HFF-Myc (cell line): ENCODE measurements around the gene DUS2.

Experiments used
- DNase-seq: peaks from one replicate; pipeline ENCODE4 v3.0.0-alpha.2; 2011; ENCODE audit warnings: low read depth; ENCODE audit errors: extremely low read depth
- H3K4me3 ChIP-seq: replicated peaks from 2 replicates; pipeline ENCODE4 v1.5.1; 2011; ENCODE audit warnings: low read depth, mild to moderate bottlenecking, control low read depth, low read length
- TF ChIP-seq, protein P1 (sequence below): IDR thresholded peaks from 2 replicates; pipeline ENCODE4 v1.5.1; 2012; ENCODE audit warnings: mild to moderate bottlenecking, low read depth, low read length, control low read depth; ENCODE audit errors: missing control alignments

DUS2 gene

GRCh38 chr16:67982011-67982696 lies 40.9 kb upstream of the DUS2 start:
- H3K4me3 ChIP-seq: no peak overlapping the region
- no peak for DNase-seq
- TF ChIP-seq, protein P1, sequence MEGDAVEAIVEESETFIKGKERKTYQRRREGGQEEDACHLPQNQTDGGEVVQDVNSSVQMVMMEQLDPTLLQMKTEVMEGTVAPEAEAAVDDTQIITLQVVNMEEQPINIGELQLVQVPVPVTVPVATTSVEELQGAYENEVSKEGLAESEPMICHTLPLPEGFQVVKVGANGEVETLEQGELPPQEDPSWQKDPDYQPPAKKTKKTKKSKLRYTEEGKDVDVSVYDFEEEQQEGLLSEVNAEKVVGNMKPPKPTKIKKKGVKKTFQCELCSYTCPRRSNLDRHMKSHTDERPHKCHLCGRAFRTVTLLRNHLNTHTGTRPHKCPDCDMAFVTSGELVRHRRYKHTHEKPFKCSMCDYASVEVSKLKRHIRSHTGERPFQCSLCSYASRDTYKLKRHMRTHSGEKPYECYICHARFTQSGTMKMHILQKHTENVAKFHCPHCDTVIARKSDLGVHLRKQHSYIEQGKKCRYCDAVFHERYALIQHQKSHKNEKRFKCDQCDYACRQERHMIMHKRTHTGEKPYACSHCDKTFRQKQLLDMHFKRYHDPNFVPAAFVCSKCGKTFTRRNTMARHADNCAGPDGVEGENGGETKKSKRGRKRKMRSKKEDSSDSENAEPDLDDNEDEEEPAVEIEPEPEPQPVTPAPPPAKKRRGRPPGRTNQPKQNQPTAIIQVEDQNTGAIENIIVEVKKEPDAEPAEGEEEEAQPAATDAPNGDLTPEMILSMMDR: no peak

- TF ChIP-seq, protein P1: no peak
- no peak overlapping the region for H3K4me3 ChIP-seq
- no peak for DNase-seq
Measured at GRCh38 chr16:67986949-67987348, 36.1 kb upstream of the DUS2 start.

GRCh38 chr16:67987460-67988160 lies 35.5 kb upstream of the DUS2 start:
- DNase-seq: no peak
- no peak overlapping the region for H3K4me3 ChIP-seq
- TF ChIP-seq, protein P1: no peak

GRCh38 chr16:67988675-67989074 lies 34.4 kb upstream of the DUS2 start:
- no peak overlapping the region for H3K4me3 ChIP-seq
- TF ChIP-seq, protein P1: no peak
- DNase-seq: no peak

DNA sequence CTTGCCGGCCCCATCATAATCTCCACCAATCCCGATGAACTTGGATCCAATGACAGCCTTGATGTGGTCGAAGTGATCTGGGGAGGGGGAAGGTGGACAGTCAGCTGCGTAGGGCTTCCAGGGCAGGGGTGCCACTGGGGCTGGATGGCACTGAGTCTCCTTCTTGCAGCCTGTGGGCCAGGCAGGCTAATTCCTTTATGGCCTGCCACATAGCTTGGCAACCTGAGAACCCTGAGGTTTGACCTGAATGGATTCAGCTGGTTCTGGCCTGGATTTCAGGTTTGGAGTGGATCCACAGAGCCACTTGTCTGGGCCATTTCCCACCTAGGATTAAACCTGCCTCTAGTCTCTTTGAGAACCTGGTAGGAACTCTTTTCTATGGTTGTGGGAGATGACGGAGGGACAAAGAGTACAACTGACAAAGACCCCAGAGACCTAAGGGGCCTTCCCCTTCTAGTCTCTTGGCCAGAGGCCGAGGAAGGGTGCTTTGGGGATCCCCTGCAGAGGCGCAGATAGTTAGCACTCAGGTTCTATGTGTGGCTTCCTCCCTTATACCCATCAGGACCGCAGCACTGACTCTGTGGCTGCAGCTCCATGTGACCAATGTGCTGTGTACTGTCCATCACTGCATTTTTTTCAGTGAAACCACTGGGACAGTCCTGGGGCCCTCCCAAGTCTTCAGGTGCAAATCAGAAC lies 33.6 kb upstream of the DUS2 start:
- TF ChIP-seq, protein P1: no peak
- no peak for DNase-seq
- no peak overlapping the region for H3K4me3 ChIP-seq

DNA sequence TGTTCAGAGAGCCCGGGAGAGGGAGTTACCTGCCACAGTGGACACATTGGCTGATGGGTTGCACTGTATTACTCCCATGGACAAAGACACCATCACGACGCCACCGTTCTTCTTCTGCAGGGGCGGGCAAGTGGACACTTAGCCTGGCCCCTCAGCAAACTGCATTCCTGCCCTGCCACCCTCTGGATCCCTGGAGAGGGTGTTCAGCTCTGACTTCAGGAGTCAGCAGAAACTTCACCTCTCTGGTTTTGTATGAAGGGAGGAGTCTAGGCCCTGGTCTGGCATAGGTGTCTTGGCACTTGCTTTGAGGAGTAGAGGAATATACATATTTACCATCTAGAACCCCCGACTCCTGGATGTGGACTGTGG lies 33.1 kb upstream of the DUS2 start:
- TF ChIP-seq, protein P1: no peak
- no peak for DNase-seq
- no peak overlapping the region for H3K4me3 ChIP-seq
